HepG2 (cell line): ENCODE data around the gene PRKCZ. TPM values are rescaled to one million over a fixed set of nuclear protein-coding genes. Genes with fewer than 3 reads are reported as not detected.

Experiments
- CAMTA2 ChIP-seq: sonication (generic); formaldehyde crosslinking; IDR thresholded peaks from 2 replicates; pipeline ENCODE4 v1.4.0; 2020; ENCODE audit warnings: mild to moderate bottlenecking, missing genetic modification reagents, borderline replicate concordance
- CCDC6 ChIP-seq: sonication (generic); formaldehyde crosslinking; IDR thresholded peaks from 2 replicates; pipeline ENCODE4 v1.8.1; 2022; ENCODE audit warnings: mild to moderate bottlenecking, missing genetic modification reagents, moderate library complexity
- CENPX ChIP-seq: sonication (generic); formaldehyde crosslinking; IDR thresholded peaks from 2 replicates; pipeline ENCODE4 v1.9.0; 2021; ENCODE audit warnings: mild to moderate bottlenecking, missing genetic modification reagents, moderate library complexity
- DPF2 ChIP-seq: sonication (generic); formaldehyde crosslinking; IDR thresholded peaks from 2 replicates; pipeline ENCODE4 v1.4.0; 2020; ENCODE audit warnings: mild to moderate bottlenecking, low read depth, missing genetic modification reagents, borderline replicate concordance
- EZH2 ChIP-seq: conservative IDR thresholded peaks from 2 replicates; pipeline ENCODE4 v1.6.1; 2012; ENCODE audit warnings: mild to moderate bottlenecking, low read depth, low read length, moderate library complexity
- IRX3 ChIP-seq: sonication (generic); formaldehyde crosslinking; IDR thresholded peaks from 2 replicates; pipeline ENCODE4 v1.8.1; 2023; ENCODE audit warnings: mild to moderate bottlenecking, low read depth, missing genetic modification reagents, borderline replicate concordance
- KDM2A ChIP-seq: sonication (generic); formaldehyde crosslinking; IDR thresholded peaks from 2 replicates; pipeline ENCODE4 v1.4.0; 2020; ENCODE audit warnings: low read depth, missing genetic modification reagents, borderline replicate concordance
- KLF9 ChIP-seq: IDR thresholded peaks from 2 replicates; pipeline ENCODE4 v1.6.1; 2016; ENCODE audit warnings: low read depth
- MAZ ChIP-seq, 2 experiments: sonication (generic) in 1 of 2; formaldehyde crosslinking in 1 of 2; IDR thresholded peaks; 2 replicates each; pipeline versions ENCODE4 v1.5.0 to v1.6.1; 2012 to 2020; ENCODE audit warnings: low read depth in 2 of 2, mild to moderate bottlenecking in 2 of 2, borderline replicate concordance in 1 of 2, improper control_type of control experiment in 1 of 2, low read length in 1 of 2, missing genetic modification reagents in 1 of 2, moderate library complexity in 1 of 2
- MTA3 ChIP-seq: sonication (generic); formaldehyde crosslinking; IDR thresholded peaks from 2 replicates; pipeline ENCODE4 v1.4.0; 2020; ENCODE audit warnings: missing genetic modification reagents
- PAF1 ChIP-seq: IDR thresholded peaks from 2 replicates; pipeline ENCODE4 v1.6.1; 2016; ENCODE audit warnings: missing genetic modification reagents, missing compliant biosample characterization
- RXRA ChIP-seq: sonication (generic); formaldehyde crosslinking; IDR thresholded peaks from 2 replicates; pipeline ENCODE4 v1.5.1; 2020; ENCODE audit warnings: missing genetic modification reagents
- TMF1 ChIP-seq: sonication (generic); formaldehyde crosslinking; IDR thresholded peaks from 2 replicates; pipeline ENCODE4 v1.8.1; 2022; ENCODE audit warnings: low read depth, missing genetic modification reagents
- ZFP36L2 ChIP-seq: sonication (generic); formaldehyde crosslinking; IDR thresholded peaks from 2 replicates; pipeline ENCODE4 v1.4.0; 2020; ENCODE audit warnings: missing genetic modification reagents
- ZFP90 ChIP-seq: sonication (generic); formaldehyde crosslinking; IDR thresholded peaks from 2 replicates; pipeline ENCODE4 v1.8.0; 2022; ENCODE audit warnings: missing genetic modification reagents, mild to moderate bottlenecking, inconsistent platforms, borderline replicate concordance
- ZNF44 ChIP-seq: sonication (generic); formaldehyde crosslinking; IDR thresholded peaks from 2 replicates; pipeline ENCODE4 v1.5.1; 2020; ENCODE audit warnings: mild to moderate bottlenecking, missing genetic modification reagents
- ZNF543 ChIP-seq: sonication (generic); formaldehyde crosslinking; IDR thresholded peaks from 2 replicates; pipeline ENCODE4 v1.4.0; 2020; ENCODE audit warnings: mild to moderate bottlenecking, missing genetic modification reagents
- ZNF572 ChIP-seq: sonication (generic); formaldehyde crosslinking; IDR thresholded peaks from 2 replicates; pipeline ENCODE4 v1.5.1; 2020; ENCODE audit warnings: mild to moderate bottlenecking, missing genetic modification reagents
- ZNF737 ChIP-seq: sonication (generic); formaldehyde crosslinking; IDR thresholded peaks from 2 replicates; pipeline ENCODE4 v1.5.0; 2020; ENCODE audit warnings: missing genetic modification reagents, mild to moderate bottlenecking, borderline replicate concordance
- polyA plus RNA-seq, 8 experiments: library from polyadenylated mRNA; depleted of rRNA in 3 of 8; stranded (reverse) in 7 of 8; unstranded in 1 of 8; fragments of >200 nt; fragmentation: Illumina TruSeq in 4 of 8; extraction: Trizol in 4 of 8; gene quantifications; 2 replicates each; pipeline versions ENCODE4 v1.2.1 to v1.2.3, GENCODE V29; 2011 to 2016; ENCODE audit warnings: low read depth in 4 of 8, missing spikeins in 1 of 8, mixed read lengths in 1 of 8; ENCODE audit not compliant: insufficient read depth in 1 of 8
- total RNA-seq, 5 experiments: library from RNA; depleted of rRNA; stranded (reverse); fragments of >200 nt; fragmentation: Illumina TruSeq; extraction: Trizol; gene quantifications; 2 replicates each; pipeline ENCODE4 v1.2.3, GENCODE V29; 2016; ENCODE audit warnings: low read depth in 1 of 5
- TF ChIP-seq, protein P1 (sequence below): sonication (generic); formaldehyde crosslinking; IDR thresholded peaks from 2 replicates; pipeline ENCODE4 v1.5.1; 2020; ENCODE audit warnings: missing genetic modification reagents, mild to moderate bottlenecking, borderline replicate concordance
- TF ChIP-seq, protein P2 (sequence below): sonication (generic); formaldehyde crosslinking; IDR thresholded peaks from 2 replicates; pipeline ENCODE4 v1.8.0; 2023; ENCODE audit warnings: mild to moderate bottlenecking, missing genetic modification reagents
- TF ChIP-seq, protein P3 (sequence below): sonication (generic); formaldehyde crosslinking; IDR thresholded peaks from 2 replicates; pipeline ENCODE4 v1.8.1; 2023; ENCODE audit warnings: mild to moderate bottlenecking, missing genetic modification reagents
- TF ChIP-seq, protein P4 (sequence below): sonication (generic); formaldehyde crosslinking; IDR thresholded peaks from 2 replicates; pipeline ENCODE4 v1.9.0; 2022; ENCODE audit warnings: low read depth, missing genetic modification reagents

PRKCZ gene
- total and polyA plus RNA-seq, 2 of the 13 experiments (the other 11 are each of a cell fraction or from before 2014, with no cell fraction given), result 34.7 to 85.2 TPM

DNA sequence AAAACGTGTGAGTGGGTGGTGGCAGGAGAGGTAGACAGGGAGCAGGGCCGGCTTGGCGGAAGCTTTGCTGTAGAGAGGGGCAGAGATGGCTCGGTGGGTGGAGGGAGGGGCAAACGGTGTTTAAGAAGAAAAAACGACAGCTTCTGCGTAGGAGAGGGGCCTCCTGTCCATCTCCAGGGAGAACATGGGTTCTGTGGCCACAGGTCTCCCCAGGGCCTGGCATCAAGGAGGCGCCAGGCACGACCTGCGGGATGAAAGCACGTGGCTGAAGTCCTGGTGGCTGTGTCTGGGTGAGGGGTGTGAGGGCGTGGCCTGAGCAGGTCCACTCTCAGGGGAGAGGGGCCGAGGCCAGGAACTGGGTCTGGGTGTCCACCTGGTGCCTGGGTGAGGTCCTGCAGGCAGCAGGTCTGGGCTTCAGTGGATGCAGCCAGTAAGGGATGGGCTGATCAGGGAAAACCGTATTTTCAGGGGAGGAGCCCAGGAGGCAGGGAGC is 940 bp upstream of the PRKCZ start (continued):
- no peak for TF ChIP-seq EZH2
- peak; percentile 38; the same call in 1 of the 2 replicates for TF ChIP-seq CCDC6 (CRISPR knock-in tag)
- no peak for TF ChIP-seq DPF2 (CRISPR knock-in tag)
- TF ChIP-seq KLF9 (CRISPR knock-in tag), result peak; percentile 33; the same call in 1 of the 2 replicates
- TF ChIP-seq IRX3 (CRISPR knock-in tag), result 0 out of 2 replicates have a peak, but pooled peaks have one; percentile 6
- no peak; the same call in 1 of the 2 replicates for TF ChIP-seq ZNF572 (CRISPR knock-in tag)
- no peak for TF ChIP-seq ZFP90
- no peak for TF ChIP-seq ZNF737
- TF ChIP-seq KDM2A (CRISPR knock-in tag), result no peak; the same call in 1 of the 2 replicates
- TF ChIP-seq PAF1, result no peak
- TF ChIP-seq, protein P1, sequence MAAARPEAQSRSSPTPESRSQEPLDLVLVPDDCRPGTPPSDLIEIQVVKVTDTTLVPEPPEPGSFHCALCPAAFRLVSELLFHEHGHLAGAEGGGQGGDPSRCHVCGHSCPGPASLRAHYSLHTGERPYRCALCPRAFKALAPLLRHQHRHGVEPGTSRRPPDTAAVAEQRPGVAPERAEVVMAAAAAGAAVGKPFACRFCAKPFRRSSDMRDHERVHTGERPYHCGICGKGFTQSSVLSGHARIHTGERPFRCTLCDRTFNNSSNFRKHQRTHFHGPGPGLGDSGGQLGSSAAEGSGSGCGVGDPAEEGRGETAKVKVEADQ, result 0 out of 2 replicates have a peak, but pooled peaks have one; percentile 35
- TF ChIP-seq, protein P2, sequence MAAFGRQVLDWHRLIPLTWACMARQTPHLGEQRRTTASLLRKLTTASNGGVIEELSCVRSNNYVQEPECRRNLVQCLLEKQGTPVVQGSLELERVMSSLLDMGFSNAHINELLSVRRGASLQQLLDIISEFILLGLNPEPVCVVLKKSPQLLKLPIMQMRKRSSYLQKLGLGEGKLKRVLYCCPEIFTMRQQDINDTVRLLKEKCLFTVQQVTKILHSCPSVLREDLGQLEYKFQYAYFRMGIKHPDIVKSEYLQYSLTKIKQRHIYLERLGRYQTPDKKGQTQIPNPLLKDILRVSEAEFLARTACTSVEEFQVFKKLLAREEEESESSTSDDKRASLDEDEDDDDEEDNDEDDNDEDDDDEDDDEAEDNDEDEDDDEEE (CRISPR knock-in tag), result no peak
- TF ChIP-seq MAZ (IDR thresholded peaks at IDR 0.05; ENCODE audit: borderline replicate concordance, low read depth, low read length), result no peak
- no peak; the same call in 1 of the 2 replicates for TF ChIP-seq MAZ (CRISPR knock-in tag; IDR thresholded peaks at IDR 0.05; ENCODE audit: low read depth)
- no peak for TF ChIP-seq TMF1 (CRISPR knock-in tag)
- TF ChIP-seq ZFP36L2 (CRISPR knock-in tag), result no peak
- TF ChIP-seq, protein P3, sequence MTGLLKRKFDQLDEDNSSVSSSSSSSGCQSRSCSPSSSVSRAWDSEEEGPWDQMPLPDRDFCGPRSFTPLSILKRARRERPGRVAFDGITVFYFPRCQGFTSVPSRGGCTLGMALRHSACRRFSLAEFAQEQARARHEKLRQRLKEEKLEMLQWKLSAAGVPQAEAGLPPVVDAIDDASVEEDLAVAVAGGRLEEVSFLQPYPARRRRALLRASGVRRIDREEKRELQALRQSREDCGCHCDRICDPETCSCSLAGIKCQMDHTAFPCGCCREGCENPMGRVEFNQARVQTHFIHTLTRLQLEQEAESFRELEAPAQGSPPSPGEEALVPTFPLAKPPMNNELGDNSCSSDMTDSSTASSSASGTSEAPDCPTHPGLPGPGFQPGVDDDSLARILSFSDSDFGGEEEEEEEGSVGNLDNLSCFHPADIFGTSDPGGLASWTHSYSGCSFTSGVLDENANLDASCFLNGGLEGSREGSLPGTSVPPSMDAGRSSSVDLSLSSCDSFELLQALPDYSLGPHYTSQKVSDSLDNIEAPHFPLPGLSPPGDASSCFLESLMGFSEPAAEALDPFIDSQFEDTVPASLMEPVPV (CRISPR knock-in tag), result peak; percentile 2; the same call in 1 of the 2 replicates
- no peak for TF ChIP-seq ZNF44
- TF ChIP-seq CENPX (CRISPR knock-in tag), result no peak
- TF ChIP-seq, protein P4, sequence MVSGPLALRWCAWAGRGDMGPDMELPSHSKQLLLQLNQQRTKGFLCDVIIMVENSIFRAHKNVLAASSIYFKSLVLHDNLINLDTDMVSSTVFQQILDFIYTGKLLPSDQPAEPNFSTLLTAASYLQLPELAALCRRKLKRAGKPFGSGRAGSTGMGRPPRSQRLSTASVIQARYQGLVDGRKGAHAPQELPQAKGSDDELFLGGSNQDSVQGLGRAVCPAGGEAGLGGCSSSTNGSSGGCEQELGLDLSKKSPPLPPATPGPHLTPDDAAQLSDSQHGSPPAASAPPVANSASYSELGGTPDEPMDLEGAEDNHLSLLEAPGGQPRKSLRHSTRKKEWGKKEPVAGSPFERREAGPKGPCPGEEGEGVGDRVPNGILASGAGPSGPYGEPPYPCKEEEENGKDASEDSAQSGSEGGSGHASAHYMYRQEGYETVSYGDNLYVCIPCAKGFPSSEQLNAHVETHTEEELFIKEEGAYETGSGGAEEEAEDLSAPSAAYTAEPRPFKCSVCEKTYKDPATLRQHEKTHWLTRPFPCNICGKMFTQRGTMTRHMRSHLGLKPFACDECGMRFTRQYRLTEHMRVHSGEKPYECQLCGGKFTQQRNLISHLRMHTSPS (CRISPR knock-in tag), result no peak
- TF ChIP-seq MTA3, result no peak
- no peak for TF ChIP-seq ZNF543 (CRISPR knock-in tag)
- no peak for TF ChIP-seq CAMTA2 (CRISPR knock-in tag)
- TF ChIP-seq RXRA, result no peak; the same call in 1 of the 2 replicates
